Activated CD8-positive, alpha-beta T cell treated with anti-CD3 and anti-CD28 coated beads for 36 hours (primary cell): Measurements from ENCODE around the gene PIF1. TPM values are rescaled to one million over a fixed set of nuclear protein-coding genes. Genes with fewer than 3 reads are reported as not detected.
"Not testable (repeated sequence)": the region's sequence is repeated elsewhere in the genome, so short reads cannot be mapped to it uniquely, and the experiment has no call there.

ENCODE experiments used
- ATAC-seq: fragments of 200-7000 bp; cut with Tn5 transposase; one replicate; pipeline ENCODE4 v1.10.0; 2021; ENCODE audit warnings: mild to moderate bottlenecking, moderate library complexity
- CTCF ChIA-PET: fragments of 350-600 bp; sonication (Branson Sonifier 250); formaldehyde crosslinking; loops from one replicate; lab custom pipeline; 2021; ENCODE audit warnings: antibody characterized with exemption; lab: Charles Lee
- POLR2A ChIA-PET: fragments of 350-600 bp; sonication (Branson Sonifier 250); formaldehyde crosslinking; loops from one replicate; lab custom pipeline; 2021; ENCODE audit warnings: antibody characterized with exemption; lab: Charles Lee
- DNase-seq: peaks from one replicate; pipeline ENCODE4 v3.0.0-alpha.2; 2020
- H3K27ac Mint-ChIP-seq: one replicate; pipeline ENCODE4 v1.8.0; 2021; ENCODE audit warnings: mild to moderate bottlenecking, mixed read lengths
- H3K27me3 Mint-ChIP-seq: one replicate; pipeline ENCODE4 v1.8.0; 2021; ENCODE audit warnings: mixed read lengths
- H3K36me3 Mint-ChIP-seq: one replicate; pipeline ENCODE4 v1.8.0; 2021; ENCODE audit warnings: low read depth, mixed read lengths
- H3K4me1 Mint-ChIP-seq: one replicate; pipeline ENCODE4 v1.8.0; 2021; ENCODE audit warnings: low read depth, mixed read lengths
- H3K4me3 Mint-ChIP-seq: one replicate; pipeline ENCODE4 v1.8.0; 2021; ENCODE audit warnings: mild to moderate bottlenecking, moderate library complexity, mixed read lengths
- H3K9me3 Mint-ChIP-seq: one replicate; pipeline ENCODE4 v1.8.0; 2021; ENCODE audit warnings: mixed read lengths
- intact Hi-C: fragments of 100-400 bp; cut with micrococcal nuclease; formaldehyde crosslinking; loops from one replicate; pipeline ENCODE4 v1.10.0; 2022
- total RNA-seq, 2 experiments: library from RNA; stranded (reverse); gene quantifications; one replicate each; pipeline ENCODE4 v1.2.3, GENCODE V29; 2021
- TF ChIP-seq, protein P1 (sequence below): fragments of 200-600 bp; IDR thresholded peaks from one replicate; pipeline ENCODE4 v1.8.0; 2022; ENCODE audit warnings: antibody characterized with exemption, mild to moderate bottlenecking

Gene PIF1
- total RNA-seq, 2 experiments from 2014 or later = 50.0 TPM

DNA sequence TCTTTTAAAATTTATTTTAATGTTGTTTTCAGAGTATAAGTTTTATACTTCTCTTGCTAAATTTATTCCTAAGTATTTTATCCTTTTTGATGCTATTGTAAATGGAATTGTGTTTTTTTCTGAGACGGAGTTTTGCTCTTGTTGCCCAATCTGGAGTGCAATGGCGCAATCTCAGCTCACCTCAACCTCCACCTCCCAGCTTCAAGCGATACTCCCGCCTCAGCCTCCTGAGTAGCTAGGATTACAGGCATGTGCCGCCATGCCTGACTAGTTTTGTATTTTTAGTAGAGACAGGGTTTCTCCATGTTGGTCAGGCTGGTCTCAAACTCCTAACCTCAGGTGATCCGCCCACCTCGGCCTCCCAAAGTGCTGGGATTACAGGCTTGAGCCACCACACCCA, 30.1 kb downstream of the PIF1 start:
- CTCF ChIA-PET = interaction anchor here (0.6 to 1.6 kb wide), 2 partner anchors 14 to 610 kb away, joined by 3 read pairs; no protein-coding TSS in a partner anchor
- H3K27me3 Mint-ChIP-seq, H3K4me1 Mint-ChIP-seq, H3K9me3 Mint-ChIP-seq, H3K36me3 Mint-ChIP-seq, intact Hi-C loops, DNase-seq, H3K27ac Mint-ChIP-seq, ATAC-seq, H3K4me3 Mint-ChIP-seq, POLR2A ChIA-PET: not testable (repeated sequence)

DNA sequence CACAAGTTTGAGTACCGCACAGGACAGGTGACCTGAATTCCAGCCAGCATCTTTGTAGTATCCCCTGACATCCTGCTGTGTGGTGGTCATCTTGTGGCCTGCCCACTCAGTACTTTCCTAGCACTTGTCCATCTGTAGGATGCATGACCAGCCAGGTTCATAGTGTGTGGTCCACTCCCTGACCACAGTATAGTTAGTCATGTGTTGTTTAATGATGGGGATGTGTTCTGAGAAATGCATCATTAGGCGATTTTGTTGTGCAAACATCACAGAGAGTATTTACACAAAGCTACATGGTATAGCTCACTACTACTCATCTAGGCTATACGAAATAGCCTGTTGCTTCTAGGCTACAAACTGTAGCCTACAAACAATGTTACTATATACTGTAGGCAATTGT, 33.2 kb downstream of the PIF1 start:
- H3K27me3 Mint-ChIP-seq = no peaks in the 10 kb centered on the region
- H3K36me3 Mint-ChIP-seq = no peaks in the 10 kb centered on the region
- TF ChIP-seq, protein P1, sequence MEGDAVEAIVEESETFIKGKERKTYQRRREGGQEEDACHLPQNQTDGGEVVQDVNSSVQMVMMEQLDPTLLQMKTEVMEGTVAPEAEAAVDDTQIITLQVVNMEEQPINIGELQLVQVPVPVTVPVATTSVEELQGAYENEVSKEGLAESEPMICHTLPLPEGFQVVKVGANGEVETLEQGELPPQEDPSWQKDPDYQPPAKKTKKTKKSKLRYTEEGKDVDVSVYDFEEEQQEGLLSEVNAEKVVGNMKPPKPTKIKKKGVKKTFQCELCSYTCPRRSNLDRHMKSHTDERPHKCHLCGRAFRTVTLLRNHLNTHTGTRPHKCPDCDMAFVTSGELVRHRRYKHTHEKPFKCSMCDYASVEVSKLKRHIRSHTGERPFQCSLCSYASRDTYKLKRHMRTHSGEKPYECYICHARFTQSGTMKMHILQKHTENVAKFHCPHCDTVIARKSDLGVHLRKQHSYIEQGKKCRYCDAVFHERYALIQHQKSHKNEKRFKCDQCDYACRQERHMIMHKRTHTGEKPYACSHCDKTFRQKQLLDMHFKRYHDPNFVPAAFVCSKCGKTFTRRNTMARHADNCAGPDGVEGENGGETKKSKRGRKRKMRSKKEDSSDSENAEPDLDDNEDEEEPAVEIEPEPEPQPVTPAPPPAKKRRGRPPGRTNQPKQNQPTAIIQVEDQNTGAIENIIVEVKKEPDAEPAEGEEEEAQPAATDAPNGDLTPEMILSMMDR = no peak
- intact Hi-C loops = no loop called here
- ChIA-PET POLR2A (no interaction called here), CTCF (no interaction called here)
- H3K4me1 Mint-ChIP-seq = no peaks in the 10 kb centered on the region
- H3K4me3 Mint-ChIP-seq = no peak overlapping the region
- H3K27ac Mint-ChIP-seq = no peak overlapping the region
- ATAC-seq = no peak
- DNase-seq = no peak
- no peaks in the 10 kb centered on the region for H3K9me3 Mint-ChIP-seq

DNA sequence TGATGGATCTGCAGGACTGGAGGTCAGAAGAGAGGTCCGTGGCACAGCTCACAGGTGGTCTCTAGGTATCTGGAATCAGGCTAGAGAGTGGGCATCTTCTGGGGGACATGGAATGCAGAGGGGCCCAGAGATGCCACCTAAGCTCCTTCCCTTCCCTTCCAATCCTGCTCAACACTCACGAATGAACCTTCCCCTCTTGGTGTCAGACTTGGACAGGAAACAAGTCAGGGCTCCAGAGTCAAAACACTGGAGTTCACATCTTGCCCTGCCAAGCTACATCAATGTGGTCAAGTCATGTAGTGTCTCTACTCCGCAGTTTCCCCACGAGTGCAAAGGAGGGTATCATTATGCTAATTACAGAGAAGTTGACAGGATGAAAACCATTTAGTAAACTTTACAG, 34.0 kb downstream of the PIF1 start:
- intact Hi-C loops = no loop called here
- Mint-ChIP-seq H3K27ac (no peak overlapping the region), H3K36me3 (no peaks in the 10 kb centered on the region), H3K27me3 (no peaks in the 10 kb centered on the region), H3K4me1 (no peaks in the 10 kb centered on the region), H3K9me3 (no peaks in the 10 kb centered on the region), H3K4me3 (no peak overlapping the region)
- ChIA-PET POLR2A (interaction anchor here (1.3 kb wide), 1 partner anchor 9 kb away, joined by 3 read pairs; no protein-coding TSS in a partner anchor), CTCF (interaction anchor here (3.2 kb wide), 1 partner anchor 19 kb away, joined by 12 read pairs; no protein-coding TSS in a partner anchor)
- no peak for DNase-seq
- no peak for ATAC-seq
- TF ChIP-seq, protein P1 = no peak

DNA sequence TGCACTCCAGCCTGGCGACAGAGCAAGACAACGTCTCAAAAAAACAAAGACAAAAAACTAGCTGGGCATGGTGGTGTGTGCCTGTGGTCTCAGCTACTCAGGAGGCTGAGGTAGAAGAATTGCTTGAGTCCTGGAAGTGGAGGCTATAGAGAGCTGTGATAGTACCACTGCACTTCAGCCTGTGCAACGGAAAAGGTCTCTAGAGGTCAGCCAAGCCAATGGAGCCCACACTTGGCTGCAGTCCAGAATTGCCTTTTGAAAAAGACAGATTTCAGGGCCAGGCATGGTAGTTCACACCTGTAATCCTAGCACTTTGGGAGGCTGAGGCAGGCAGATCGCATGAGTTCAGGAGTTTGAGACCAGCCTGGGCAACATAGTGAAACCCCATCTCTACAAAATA, 41.7 kb downstream of the PIF1 start:
- CTCF ChIA-PET = interaction anchor here (1.6 to 2.2 kb wide), 2 partner anchors 20 to 26 kb away, joined by 3 to 8 read pairs; no protein-coding TSS in a partner anchor
- no peak for DNase-seq
- ATAC-seq = no peak
- Mint-ChIP-seq H3K4me1 (peaks cover 3% of the 10 kb centered on the region), H3K27me3 (peaks cover 6% of the 10 kb centered on the region), H3K27ac (no peak overlapping the region), H3K9me3 (no peaks in the 10 kb centered on the region), H3K4me3 (no peak overlapping the region), H3K36me3 (no peaks in the 10 kb centered on the region)
- intact Hi-C loops = no loop called here
- POLR2A ChIA-PET = no interaction called here
- TF ChIP-seq, protein P1 = no peak

DNA sequence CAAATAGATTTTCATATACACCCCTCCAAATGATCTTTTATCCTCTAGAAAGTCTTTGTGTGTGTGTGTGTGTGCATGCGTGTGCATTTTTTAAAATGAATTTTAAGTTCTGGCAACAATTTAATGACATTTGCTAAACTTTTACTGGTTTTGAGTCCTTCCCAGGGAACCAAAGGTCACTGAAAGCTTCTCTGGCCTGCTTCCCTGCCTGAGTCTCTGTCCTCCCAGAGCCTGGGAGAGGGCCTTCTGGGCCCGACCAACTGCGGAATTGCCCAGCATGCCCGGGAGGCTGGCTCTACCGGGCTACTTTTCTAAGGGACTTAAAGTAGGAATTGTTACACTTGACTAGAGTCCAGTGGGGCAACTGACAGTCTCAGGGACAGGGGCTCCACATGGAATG, 42.7 kb downstream of the PIF1 start:
- DNase-seq = no peak
- no peaks in the 10 kb centered on the region for H3K9me3 Mint-ChIP-seq
- H3K36me3 Mint-ChIP-seq = no peaks in the 10 kb centered on the region
- no peak overlapping the region for H3K27ac Mint-ChIP-seq
- TF ChIP-seq, protein P1 = no peak
- ChIA-PET POLR2A (interaction anchor here (1.1 kb wide), 1 partner anchor 9 kb away, joined by 3 read pairs; no protein-coding TSS in a partner anchor), CTCF (interaction anchor here (1.1 to 2.2 kb wide), 2 partner anchors 27 to 52 kb away, joined by 3 to 8 read pairs; no protein-coding TSS in a partner anchor)
- intact Hi-C loops = no loop called here
- peaks cover 6% of the 10 kb centered on the region for H3K27me3 Mint-ChIP-seq
- peaks cover 3% of the 10 kb centered on the region for H3K4me1 Mint-ChIP-seq
- no peak for ATAC-seq
- no peak overlapping the region for H3K4me3 Mint-ChIP-seq
